Natural killer cell (primary cell): ENCODE results near the gene SGIP1. TPM values are rescaled to one million over a fixed set of nuclear protein-coding genes. Genes with fewer than 3 reads are reported as not detected.
"Not testable (repeated sequence)": the region's sequence is repeated elsewhere in the genome, so short reads cannot be mapped to it uniquely, and the experiment has no call there.

Experiments used
- ATAC-seq, 3 donors: fragments of 150-1000 bp in 2 of 3; fragments of 200-7000 bp in 1 of 3; cut with Tn5 transposase; 1 replicate in 1 of 3; 2 replicates in 2 of 3; pipeline ENCODE4 v1.10.0; 2021; ENCODE audit warnings: mild to moderate bottlenecking in 2 of 3, moderate library complexity in 2 of 3
- DNase-seq, 2 donors: peaks; one replicate each; pipeline versions ENCODE4 v3.0.0 to v3.0.0-alpha.2; 2013 to 2021; ENCODE audit warnings: mixed read lengths in 1 of 2
- H3K27ac ChIP-seq: one replicate; pipeline ENCODE4 v1.5.1; 2013; ENCODE audit warnings: mild to moderate bottlenecking, low read length
- H3K27me3 ChIP-seq: one replicate; pipeline ENCODE4 v1.6.1; 2013; ENCODE audit warnings: low read length; ENCODE audit not compliant: control insufficient read depth, insufficient read depth
- H3K36me3 ChIP-seq: one replicate; pipeline ENCODE4 v1.6.1; 2013; ENCODE audit warnings: low read length; ENCODE audit not compliant: control insufficient read depth, insufficient read depth
- H3K4me1 ChIP-seq: one replicate; pipeline ENCODE4 v1.6.1; 2013; ENCODE audit warnings: low read length; ENCODE audit not compliant: control insufficient read depth, insufficient read depth
- H3K4me3 ChIP-seq: one replicate; pipeline ENCODE4 v1.5.1; 2013; ENCODE audit warnings: low read length
- H3K9me3 ChIP-seq: one replicate; pipeline ENCODE4 v1.6.1; 2013; ENCODE audit warnings: low read length; ENCODE audit not compliant: control insufficient read depth, insufficient read depth
- H3K27ac Mint-ChIP-seq, 2 donors: one replicate each; pipeline ENCODE4 v1.8.0; 2022; ENCODE audit warnings: mild to moderate bottlenecking in 2 of 2, mixed read lengths in 2 of 2, moderate library complexity in 1 of 2
- H3K27me3 Mint-ChIP-seq, 2 donors: one replicate each; pipeline ENCODE4 v1.8.0; 2022; ENCODE audit warnings: low read depth in 2 of 2, mixed read lengths in 2 of 2
- H3K36me3 Mint-ChIP-seq: one replicate; pipeline ENCODE4 v1.8.0; 2022; ENCODE audit warnings: mixed read lengths
- H3K4me1 Mint-ChIP-seq, 2 donors: one replicate each; pipeline ENCODE4 v1.8.0; 2022; ENCODE audit warnings: mixed read lengths in 2 of 2
- H3K4me3 Mint-ChIP-seq: one replicate; pipeline ENCODE4 v1.8.0; 2022; ENCODE audit warnings: mild to moderate bottlenecking, moderate library complexity, mixed read lengths
- H3K9me3 Mint-ChIP-seq, 2 donors: one replicate each; pipeline ENCODE4 v1.8.0; 2022; ENCODE audit warnings: mixed read lengths in 2 of 2
- CTCF ChIP-seq: fragments of 200-600 bp; IDR thresholded peaks from one replicate; pipeline ENCODE4 v1.8.0; 2022; ENCODE audit warnings: antibody characterized with exemption
- WGBS: methylation state at CpG from one replicate; pipeline ENCODE4 v1.1.7; 2013; ENCODE audit warnings: missing lambda C conversion rate; ENCODE audit not compliant: insufficient coverage; 5-methylcytosine and 5-hydroxymethylcytosine counted together
- intact Hi-C: fragments of 100-400 bp; cut with micrococcal nuclease; formaldehyde crosslinking; loops from one replicate; pipeline ENCODE4 v1.14.2; 2022
- total RNA-seq, 4 donors: library from RNA; stranded (reverse); fragments of 120-200 nt in 1 of 4; gene quantifications; one replicate each; pipeline versions ENCODE4 v1.2.3 to v1.2.4, GENCODE V29; 2013 to 2022

SGIP1 gene
- total RNA-seq, 3 donors from 2014 or later (not counting 1 experiment from before 2014, with no cell fraction given), result 0.05 TPM; not detected in 2

GRCh38 chr1:66589326-66589725 is 55.4 kb downstream of the SGIP1 start:
- intact Hi-C loops, result no loop called here
- no peaks in the 10 kb centered on the region for H3K36me3 ChIP-seq
- Mint-ChIP-seq H3K36me3 (no peaks in the 10 kb centered on the region), H3K4me3 (no peak overlapping the region), H3K27ac (no peak overlapping the region), H3K4me1 (no peaks in the 10 kb centered on the region), H3K27me3 (peaks cover 9% of the 10 kb centered on the region in 2 donors), H3K9me3 (no peaks in the 10 kb centered on the region)
- DNase-seq, result no peak
- no peaks in the 10 kb centered on the region for H3K9me3 ChIP-seq
- H3K4me1 ChIP-seq, result no peaks in the 10 kb centered on the region
- no peak overlapping the region for H3K27ac ChIP-seq
- no peak overlapping the region for H3K4me3 ChIP-seq
- no peaks in the 10 kb centered on the region for H3K27me3 ChIP-seq
- TF ChIP-seq CTCF, result no peak
- no peak for ATAC-seq

GRCh38 chr1:66592106-66592507 is 58.2 kb downstream of the SGIP1 start:
- H3K9me3 ChIP-seq, H3K9me3 Mint-ChIP-seq, H3K4me3 Mint-ChIP-seq, H3K4me3 ChIP-seq, H3K27me3 ChIP-seq, H3K36me3 ChIP-seq, H3K36me3 Mint-ChIP-seq, H3K27ac ChIP-seq, DNase-seq, H3K27ac Mint-ChIP-seq, H3K4me1 ChIP-seq, intact Hi-C loops, ATAC-seq, H3K4me1 Mint-ChIP-seq: not testable (repeated sequence)
- 92% methylated on average over 5 of the region's 5 CpGs for WGBS
- peaks cover 4 to 28% of the 10 kb centered on the region in 2 donors for H3K27me3 Mint-ChIP-seq

- H3K9me3 ChIP-seq, result no peaks in the 10 kb centered on the region
- ATAC-seq (no peak), DNase-seq (no peak)
- H3K27ac ChIP-seq, result no peak overlapping the region
- intact Hi-C loops, result no loop called here
- Mint-ChIP-seq H3K27ac (no peak overlapping the region), H3K9me3 (no peaks in the 10 kb centered on the region), H3K27me3 (peaks cover 4 to 26% of the 10 kb centered on the region in 2 donors), H3K4me1 (no peaks in the 10 kb centered on the region), H3K4me3 (no peak overlapping the region), H3K36me3 (no peaks in the 10 kb centered on the region)
- H3K27me3 ChIP-seq, result no peaks in the 10 kb centered on the region
- H3K4me3 ChIP-seq, result no peak overlapping the region
- H3K36me3 ChIP-seq, result no peaks in the 10 kb centered on the region
- H3K4me1 ChIP-seq, result no peaks in the 10 kb centered on the region
- 88% methylated on average over 2 of the region's 2 CpGs for WGBS
- TF ChIP-seq CTCF, result no peak
Measured at GRCh38 chr1:66596191-66596590, 62.2 kb downstream of the SGIP1 start.

DNA sequence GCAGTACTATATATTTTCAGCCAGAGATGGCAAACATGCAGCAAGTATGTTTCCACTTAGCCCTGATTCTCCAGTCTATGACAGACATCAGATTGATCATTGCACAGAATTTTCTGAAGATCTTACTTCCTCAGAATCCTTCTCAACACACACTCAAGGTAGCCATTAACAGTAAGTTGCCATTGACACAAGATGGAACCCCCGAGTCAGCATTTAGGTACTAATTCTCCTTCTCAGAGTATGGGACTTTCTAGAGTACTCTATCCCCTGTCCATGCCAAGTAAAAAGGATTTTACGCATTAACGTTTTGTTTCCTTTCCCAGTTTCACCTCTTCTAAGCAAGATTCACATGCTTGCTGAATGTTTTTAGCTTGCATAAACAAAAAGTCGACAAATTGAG is 63.5 kb downstream of the SGIP1 start:
- Histone ChIP-seq H3K4me1 (no peaks in the 10 kb centered on the region), H3K27me3 (no peaks in the 10 kb centered on the region), H3K36me3 (no peaks in the 10 kb centered on the region), H3K27ac (no peak overlapping the region), H3K9me3 (no peaks in the 10 kb centered on the region), H3K4me3 (no peak overlapping the region)
- ATAC-seq, result no peak
- H3K36me3 Mint-ChIP-seq, result no peaks in the 10 kb centered on the region
- H3K27me3 Mint-ChIP-seq, result peaks cover 0 to 20% of the 10 kb centered on the region in 2 donors
- WGBS, result 85% methylated on average over 4 of the region's 4 CpGs
- H3K4me3 Mint-ChIP-seq, result no peak overlapping the region
- DNase-seq, result no peak
- intact Hi-C loops, result no loop called here
- no peak overlapping the region for H3K27ac Mint-ChIP-seq
- TF ChIP-seq CTCF, result no peak
- no peaks in the 10 kb centered on the region for H3K9me3 Mint-ChIP-seq
- H3K4me1 Mint-ChIP-seq, result no peaks in the 10 kb centered on the region
